Nephron progenitor cell (in vitro differentiated cells): ENCODE measurements around the gene PDCD1LG2.
A peak's percentile ranks its signal among the peaks of the same experiment; 100 is the strongest.

Experiments used
- DNase-seq: peaks from one replicate; pipeline ENCODE4 v3.0.0; 2021
- H3K27ac Mint-ChIP-seq: 2 replicates; pipeline ENCODE4 v1.8.0; 2021; ENCODE audit warnings: mild to moderate bottlenecking, moderate library complexity, mixed read lengths
- H3K27me3 Mint-ChIP-seq: 2 replicates; pipeline ENCODE4 v1.8.0; 2021; ENCODE audit warnings: mild to moderate bottlenecking, low read depth, mixed read lengths; ENCODE audit not compliant: poor library complexity
- H3K36me3 Mint-ChIP-seq: 2 replicates; pipeline ENCODE4 v1.8.0; 2021; ENCODE audit warnings: low read depth, mixed read lengths
- H3K4me1 Mint-ChIP-seq: 2 replicates; pipeline ENCODE4 v1.8.0; 2021; ENCODE audit warnings: mixed read lengths
- H3K4me3 Mint-ChIP-seq: 2 replicates; pipeline ENCODE4 v1.8.0; 2021; ENCODE audit warnings: mild to moderate bottlenecking, moderate library complexity, mixed read lengths
- H3K9me3 Mint-ChIP-seq: 2 replicates; pipeline ENCODE4 v1.8.0; 2021; ENCODE audit warnings: mild to moderate bottlenecking, moderate library complexity, mixed read lengths
- CTCF ChIP-seq: fragments of 200-600 bp; sonication (generic); IDR thresholded peaks from 2 replicates; pipeline ENCODE4 v1.5.0; 2021; ENCODE audit warnings: antibody characterized with exemption

Gene PDCD1LG2

DNA sequence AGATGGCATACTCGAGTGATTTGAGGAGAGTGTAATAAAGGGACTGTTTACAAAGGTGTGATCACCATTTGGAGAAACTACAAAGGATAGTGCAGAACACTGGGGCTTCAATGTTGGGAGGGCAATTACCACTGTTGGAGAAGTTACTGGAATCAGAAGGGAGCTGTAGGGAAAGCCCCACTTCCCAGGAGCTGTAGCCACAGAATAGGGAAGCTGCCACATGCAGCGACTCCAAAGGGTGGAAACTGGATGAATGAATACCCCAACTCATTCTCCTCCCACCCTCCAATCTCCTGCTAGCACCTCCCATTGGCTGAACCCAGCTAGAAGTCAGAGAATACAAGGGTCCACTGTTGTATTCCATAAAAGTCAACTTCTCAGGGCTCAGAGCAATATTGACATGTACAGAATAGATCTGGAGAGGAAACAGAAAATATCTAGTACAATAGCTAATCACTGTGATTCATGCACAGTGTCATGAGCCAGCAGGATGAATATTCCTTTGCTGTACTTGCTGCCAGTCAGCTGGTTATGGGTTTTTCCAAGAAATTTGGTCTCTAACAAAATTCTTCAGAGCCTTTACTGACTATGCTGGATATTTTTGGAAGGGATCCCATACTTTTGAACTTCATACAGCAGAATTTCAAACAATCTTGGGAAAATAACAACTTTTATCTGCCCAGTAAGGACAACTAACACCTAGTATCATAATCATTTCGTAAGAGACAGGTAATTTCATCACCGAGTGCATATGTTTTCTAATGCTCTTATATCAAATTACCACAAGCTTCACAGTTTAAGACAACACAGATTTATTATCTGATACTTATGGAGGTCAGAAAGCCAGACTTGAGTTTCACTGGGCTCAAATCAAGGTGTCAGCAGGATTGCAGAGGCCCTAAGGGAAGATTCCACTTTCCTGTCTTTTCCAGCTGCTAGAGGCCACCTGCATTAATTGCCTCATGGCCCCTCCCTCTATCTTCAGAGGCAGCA lies 39.6 kb downstream of the PDCD1LG2 start:
- Mint-ChIP-seq H3K36me3 (no peaks in the 10 kb centered on the region), H3K27ac (no peak overlapping the region), H3K9me3 (no peaks in the 10 kb centered on the region), H3K4me3 (no peak overlapping the region), H3K27me3 (no peaks in the 10 kb centered on the region), H3K4me1 (peaks cover 27% of the 10 kb centered on the region)
- TF ChIP-seq CTCF: no peak
- no peak for DNase-seq

DNA sequence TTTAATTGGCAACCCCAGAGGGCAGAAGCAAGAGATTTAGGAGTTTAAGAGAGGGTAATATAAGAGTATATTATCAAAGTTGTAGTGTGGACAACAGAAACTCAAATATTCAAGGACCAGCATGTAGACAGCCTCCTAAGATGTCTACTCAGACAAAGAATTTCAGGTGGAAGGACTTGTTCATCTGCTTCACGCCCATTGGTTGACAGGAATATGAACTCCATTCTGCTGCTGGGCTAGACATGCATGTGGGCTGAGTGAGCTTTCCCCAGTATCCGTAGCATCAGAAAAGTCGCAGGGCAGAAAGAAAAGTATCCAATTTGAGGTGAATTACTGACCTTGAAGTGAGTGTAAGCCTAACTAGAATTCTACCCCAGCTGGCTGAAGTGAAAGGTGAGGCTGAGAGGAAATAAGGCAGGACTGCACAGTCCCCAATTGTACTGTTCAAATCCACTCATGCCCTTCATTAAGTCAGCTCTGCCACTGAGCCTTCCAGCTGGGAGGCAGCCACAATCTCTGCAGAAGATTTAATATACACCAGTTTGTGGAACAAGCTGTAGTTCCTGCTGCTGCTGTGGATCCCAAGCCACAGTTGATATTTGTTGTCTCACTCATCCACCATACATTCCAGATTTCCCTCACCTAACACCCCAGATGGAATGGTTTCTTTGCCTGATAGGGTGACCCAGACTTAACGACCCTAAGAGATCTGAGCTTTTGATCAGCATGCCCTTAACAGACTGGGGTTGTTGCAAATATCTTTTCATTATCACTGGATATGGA lies 41.2 kb downstream of the PDCD1LG2 start:
- Mint-ChIP-seq H3K4me1 (peaks cover 27% of the 10 kb centered on the region), H3K4me3 (no peak overlapping the region), H3K27me3 (no peaks in the 10 kb centered on the region), H3K36me3 (no peaks in the 10 kb centered on the region), H3K27ac (no peak overlapping the region), H3K9me3 (no peaks in the 10 kb centered on the region)
- no peak for DNase-seq
- no peak for TF ChIP-seq CTCF

DNA sequence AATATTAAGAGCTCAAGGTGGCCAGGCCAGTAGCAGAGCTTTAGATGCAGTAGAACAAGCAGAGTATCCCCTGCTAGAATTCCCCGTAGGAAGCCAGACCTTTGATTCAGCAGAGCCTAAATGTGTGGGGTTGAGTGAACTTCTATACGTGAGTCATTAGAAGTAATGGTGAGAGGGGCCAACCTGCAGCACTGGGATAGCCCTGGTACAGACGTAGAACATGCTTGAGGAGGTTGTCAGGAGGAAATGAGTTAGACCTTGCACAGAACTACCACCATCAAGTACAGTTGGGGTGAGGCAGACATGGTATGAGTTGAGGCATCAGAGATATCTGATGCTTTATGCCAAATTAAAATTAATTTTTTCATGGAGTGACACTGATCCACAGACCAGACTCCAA lies 42.0 kb downstream of the PDCD1LG2 start:
- no peaks in the 10 kb centered on the region for H3K27me3 Mint-ChIP-seq
- H3K9me3 Mint-ChIP-seq: no peaks in the 10 kb centered on the region
- no peak for DNase-seq
- no peak overlapping the region for H3K4me3 Mint-ChIP-seq
- H3K4me1 Mint-ChIP-seq: peaks cover 27% of the 10 kb centered on the region
- peak overlapping the region; percentile 64 for H3K27ac Mint-ChIP-seq
- no peak for TF ChIP-seq CTCF
- H3K36me3 Mint-ChIP-seq: no peaks in the 10 kb centered on the region

- no peaks in the 10 kb centered on the region for H3K27me3 Mint-ChIP-seq
- no peak overlapping the region for H3K4me3 Mint-ChIP-seq
- H3K4me1 Mint-ChIP-seq: peaks cover 27% of the 10 kb centered on the region
- no peaks in the 10 kb centered on the region for H3K36me3 Mint-ChIP-seq
- no peaks in the 10 kb centered on the region for H3K9me3 Mint-ChIP-seq
- no peak for TF ChIP-seq CTCF
- H3K27ac Mint-ChIP-seq: no peak overlapping the region
- DNase-seq: no peak
These were observed 42.9 kb downstream of the PDCD1LG2 start for GRCh38 chr9:5553211-5553610.

- H3K9me3 Mint-ChIP-seq: no peaks in the 10 kb centered on the region
- H3K4me1 Mint-ChIP-seq: peaks cover 27% of the 10 kb centered on the region
- no peak overlapping the region for H3K4me3 Mint-ChIP-seq
- DNase-seq: no peak
- H3K27ac Mint-ChIP-seq: no peak overlapping the region
- TF ChIP-seq CTCF: no peak
- no peaks in the 10 kb centered on the region for H3K36me3 Mint-ChIP-seq
- H3K27me3 Mint-ChIP-seq: no peaks in the 10 kb centered on the region
These were observed 43.9 kb downstream of the PDCD1LG2 start for GRCh38 chr9:5554254-5554653.
